ENCODE data around the gene IL7R. TPM values are rescaled to one million over a fixed set of nuclear protein-coding genes. Genes with fewer than 3 reads are reported as not detected.
"Not testable (repeated sequence)": the region's sequence is repeated elsewhere in the genome, so short reads cannot be mapped to it uniquely, and the experiment has no call there.

IL7R gene
- total and polyA plus RNA-seq, 10 of the 15 experiments (the other 5 are each of a cell fraction or from before 2014, with no cell fraction given) = 0.40 to 21.1 (median 0.85) TPM

GRCh38 chr5:35845508-35845907, 11.2 kb upstream of the IL7R start:
- H3K79me2 ChIP-seq (ENCODE audit: control insufficient read depth, insufficient read depth, low read length); H3K9ac ChIP-seq (ENCODE audit: control insufficient read depth, insufficient read depth, low read length); RAD21 ChIA-PET (ENCODE audit: unreplicated experiment); H2AFZ ChIP-seq (ENCODE audit: control insufficient read depth, low read depth, low read length); POLR2A ChIA-PET; H3K36me3 ChIP-seq (ENCODE audit: control insufficient read depth in 2 of 2, insufficient read depth in 2 of 2, low read length in 1 of 2); H4K20me1 ChIP-seq (ENCODE audit: control insufficient read depth, insufficient read depth); DNase-seq (ENCODE audit: low read depth, low spot score); H3K27ac ChIP-seq (ENCODE audit: control insufficient read depth, insufficient read depth); in situ Hi-C loops (cut with MboI); H3K4me2 ChIP-seq (ENCODE audit: control insufficient read depth, insufficient read depth); H3K4me3 ChIP-seq; BruUV-seq (replicated peaks); FAIRE-seq; intact Hi-C loops (cut with micrococcal nuclease; ENCODE audit: unreplicated experiment); SMC1A ChIA-PET (ENCODE audit: uncharacterized antibody, unreplicated experiment); H3K4me1 ChIP-seq (ENCODE audit: control insufficient read depth, insufficient read depth, low read length); ATAC-seq; H3K27me3 ChIP-seq (replicated peaks in 1 of 2; ENCODE audit: control insufficient read depth in 2 of 2, insufficient read depth in 2 of 2, low read length in 1 of 2): not testable (repeated sequence)
- peaks cover 13% of the 10 kb centered on the region; the same call in 2 of the 3 replicates for H3K9me3 ChIP-seq (replicated peaks; ENCODE audit: control insufficient read depth, insufficient read depth, low read length)
- WGBS (ENCODE audit: insufficient coverage, insufficient replicate concordance, low lambda C conversion rate, missing lambda C conversion rate) = 50% methylated on average over 1 of the region's 2 CpGs
- CTCF ChIA-PET = interaction anchor here (0.5 kb wide), 1 partner anchor 27 kb away, joined by 3 read pairs; no protein-coding TSS in a partner anchor
- peak; percentile 75; the same call in 1 of the 2 replicates for TF ChIP-seq CBX5 (IDR thresholded peaks at IDR 0.05; ENCODE audit: low read depth)

- POLR2A ChIA-PET = no interaction called here
Observed at GRCh38 chr5:35847491-35847890, 9.2 kb upstream of the IL7R start.

More at GRCh38 chr5:35847491-35847890, 9.2 kb upstream of the IL7R start:
- ChIA-PET RAD21 (ENCODE audit: unreplicated experiment) (no interaction called here), SMC1A (ENCODE audit: uncharacterized antibody, unreplicated experiment) (no interaction called here), CTCF (no interaction called here)
- BruUV-seq (replicated peaks) = no TSS peak
- intact Hi-C loops (cut with micrococcal nuclease; ENCODE audit: unreplicated experiment) = no loop called here
- in situ Hi-C loops (cut with MboI) = no loop called here
- no peak overlapping the region for H2AFZ ChIP-seq (ENCODE audit: control insufficient read depth, low read depth, low read length)
- no peaks in the 10 kb centered on the region for H4K20me1 ChIP-seq (ENCODE audit: control insufficient read depth, insufficient read depth)
- no peaks in the 10 kb centered on the region for H3K36me3 ChIP-seq (ENCODE audit: control insufficient read depth in 2 of 2, insufficient read depth in 2 of 2, low read length in 1 of 2)
- DNase-seq (ENCODE audit: low read depth, low spot score) (no peak), FAIRE-seq (no peak), ATAC-seq (no peak)
- no peak overlapping the region for H3K27ac ChIP-seq (ENCODE audit: control insufficient read depth, insufficient read depth)
- H3K4me3 ChIP-seq = no peak overlapping the region
- H3K4me1 ChIP-seq (ENCODE audit: control insufficient read depth, insufficient read depth, low read length) = peaks cover 9% of the 10 kb centered on the region
- no peak overlapping the region for H3K9ac ChIP-seq (ENCODE audit: control insufficient read depth, insufficient read depth, low read length)
- no peak for TF ChIP-seq SMARCA5 (IDR thresholded peaks at IDR 0.05)
- H3K4me2 ChIP-seq (ENCODE audit: control insufficient read depth, insufficient read depth) = no peak overlapping the region
- H3K27me3 ChIP-seq (replicated peaks in 1 of 2; ENCODE audit: control insufficient read depth in 2 of 2, insufficient read depth in 2 of 2, low read length in 1 of 2) = no peaks in the 10 kb centered on the region
- no peaks in the 10 kb centered on the region for H3K79me2 ChIP-seq (ENCODE audit: control insufficient read depth, insufficient read depth, low read length)
- peaks cover 13% of the 10 kb centered on the region; the same call in 2 of the 3 replicates for H3K9me3 ChIP-seq (replicated peaks; ENCODE audit: control insufficient read depth, insufficient read depth, low read length)

Measured in GM12878 (cell line).